HT1080 (cell line): ENCODE measurements around the gene LRRC10. TPM values are rescaled to one million over a fixed set of nuclear protein-coding genes. Genes with fewer than 3 reads are reported as not detected.
A peak's percentile ranks its signal among the peaks of the same experiment; 100 is the strongest.

Experiments used
- DNase-seq: peaks from one replicate; pipeline ENCODE4 v3.0.0-alpha.2; 2015; ENCODE audit warnings: low read depth
- polyA plus RNA-seq, 2 experiments: library from polyadenylated mRNA; depleted of rRNA; stranded (reverse); fragments of >200 nt; gene quantifications; 2 replicates each; pipeline ENCODE4 v1.2.3, GENCODE V29; 2015
- total RNA-seq: library from RNA; depleted of rRNA; stranded (reverse); fragments of >200 nt; shearing (Covaris generic); gene quantifications from 2 replicates; pipeline ENCODE4 v1.2.3, GENCODE V29; 2014; rRNA removed

The LRRC10 gene, protein sequence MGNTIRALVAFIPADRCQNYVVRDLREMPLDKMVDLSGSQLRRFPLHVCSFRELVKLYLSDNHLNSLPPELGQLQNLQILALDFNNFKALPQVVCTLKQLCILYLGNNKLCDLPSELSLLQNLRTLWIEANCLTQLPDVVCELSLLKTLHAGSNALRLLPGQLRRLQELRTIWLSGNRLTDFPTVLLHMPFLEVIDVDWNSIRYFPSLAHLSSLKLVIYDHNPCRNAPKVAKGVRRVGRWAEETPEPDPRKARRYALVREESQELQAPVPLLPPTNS
- not detected in 2 replicates for total RNA-seq
- polyA plus RNA-seq (2015; cell fraction: cytosol; rRNA removed): not detected in 2 replicates
- polyA plus RNA-seq (2015; cell fraction: nucleus; rRNA removed): not detected in 2 replicates

DNA sequence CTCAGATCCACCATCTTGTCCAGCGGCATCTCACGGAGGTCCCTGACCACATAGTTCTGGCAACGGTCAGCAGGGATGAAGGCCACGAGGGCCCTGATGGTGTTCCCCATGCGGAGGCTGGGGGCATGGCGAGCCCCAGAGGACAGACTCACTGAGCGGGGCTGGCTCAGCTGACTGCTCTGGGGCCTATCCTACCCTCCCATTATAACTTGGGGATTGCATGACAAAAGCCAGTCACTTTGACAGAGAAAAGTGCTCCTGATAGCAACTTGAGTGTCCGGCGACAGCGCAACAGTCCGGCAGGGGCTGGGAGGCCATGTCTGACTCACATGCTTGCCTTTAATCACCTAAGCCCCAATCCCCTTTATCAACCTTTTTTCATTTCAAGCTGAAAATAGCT, at the start of gene LRRC10:
LRRC10 (minus strand) TSS at position 179 of the 400 bp plus-strand sequence; CDS start at position 110, 69 bp downstream.
- DNase-seq: no peak

DNA sequence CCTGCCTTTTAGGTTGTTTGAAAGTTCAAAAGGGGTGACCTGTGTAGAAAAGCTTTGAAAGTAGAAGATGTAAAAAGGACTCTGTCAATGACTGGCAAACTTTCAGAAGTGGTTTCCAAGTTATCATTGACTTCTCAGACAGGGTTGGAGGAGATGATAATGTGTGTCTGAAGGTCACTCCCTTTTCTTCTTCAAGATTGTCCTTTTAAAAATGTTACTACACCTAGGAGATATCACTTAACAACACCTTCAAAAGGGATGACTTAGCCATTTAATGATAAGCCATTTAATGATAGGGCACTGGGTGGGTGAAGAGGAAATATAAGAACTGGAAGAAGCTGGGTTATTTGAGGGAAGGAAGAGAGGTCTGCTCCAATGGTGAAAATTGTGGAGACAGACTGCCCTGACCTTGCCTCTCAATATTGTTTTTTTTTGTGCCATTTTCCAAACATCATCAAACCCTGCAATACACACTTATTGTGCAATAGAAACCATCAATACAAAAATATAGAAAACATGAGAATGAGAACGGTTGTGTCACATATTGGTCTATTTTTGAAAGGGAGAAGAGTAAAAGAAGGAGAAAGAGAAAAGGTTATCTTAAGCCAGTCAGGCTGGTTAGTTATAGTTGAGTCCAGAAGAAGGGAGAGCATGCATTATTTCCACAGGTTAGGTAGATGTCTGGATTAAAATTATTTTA, 49.6 kb upstream of the LRRC10 start:
- DNase-seq: no peak

DNA sequence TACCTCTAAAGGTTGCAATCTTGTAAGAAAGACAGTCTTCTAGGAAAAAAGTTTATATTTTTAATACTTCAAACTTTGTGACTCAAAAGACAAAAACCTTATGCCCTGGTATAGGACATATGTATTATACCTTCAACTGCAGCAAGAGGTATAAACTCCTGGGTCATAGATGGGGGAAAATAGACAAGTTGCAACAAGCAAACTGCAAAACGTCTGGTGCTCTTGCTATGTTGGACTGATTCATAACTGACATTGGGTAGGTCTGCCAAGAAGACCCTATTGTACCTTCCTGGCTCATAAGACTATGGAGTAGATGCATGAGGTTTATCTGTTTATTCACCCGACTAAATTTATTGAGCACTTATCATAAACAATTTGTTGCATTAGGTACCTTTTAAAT, 47.5 kb upstream of the LRRC10 start:
- DNase-seq: no peak

DNA sequence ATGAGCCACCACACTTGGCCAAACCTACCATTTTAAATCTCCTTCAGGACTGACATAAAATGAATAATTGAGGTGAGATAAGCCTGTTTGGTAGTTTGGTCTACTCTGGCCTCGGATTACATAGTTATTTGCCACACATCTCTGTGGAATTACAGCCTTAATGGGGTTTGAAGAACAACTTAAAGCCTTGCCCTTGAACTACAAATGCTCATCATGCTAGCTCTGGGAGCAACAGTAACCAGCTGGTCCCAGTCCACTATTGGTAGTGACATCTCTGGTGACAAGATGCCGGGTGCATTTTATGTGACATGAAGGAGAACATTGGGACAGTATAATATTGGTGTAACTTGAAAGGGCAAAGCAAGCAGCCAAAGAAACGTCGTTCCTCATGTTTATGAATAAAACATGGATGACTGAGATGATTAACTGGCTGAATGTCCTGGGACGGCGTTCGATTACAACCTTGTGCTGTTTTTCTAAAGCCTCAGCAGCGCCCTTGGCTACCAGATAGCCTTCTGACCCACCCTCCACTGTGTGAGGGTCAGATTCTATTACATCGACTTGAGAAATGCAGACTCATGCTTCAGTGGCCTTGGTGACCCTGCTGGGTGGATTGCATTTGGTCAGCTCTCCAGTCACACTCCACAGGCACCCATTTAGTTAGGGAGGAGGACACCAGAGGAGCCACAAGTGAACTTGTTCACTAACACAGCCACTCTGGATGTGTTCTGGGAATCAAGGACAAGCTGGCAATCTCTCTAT, 46.9 kb upstream of the LRRC10 start:
- DNase-seq: no peak

DNA sequence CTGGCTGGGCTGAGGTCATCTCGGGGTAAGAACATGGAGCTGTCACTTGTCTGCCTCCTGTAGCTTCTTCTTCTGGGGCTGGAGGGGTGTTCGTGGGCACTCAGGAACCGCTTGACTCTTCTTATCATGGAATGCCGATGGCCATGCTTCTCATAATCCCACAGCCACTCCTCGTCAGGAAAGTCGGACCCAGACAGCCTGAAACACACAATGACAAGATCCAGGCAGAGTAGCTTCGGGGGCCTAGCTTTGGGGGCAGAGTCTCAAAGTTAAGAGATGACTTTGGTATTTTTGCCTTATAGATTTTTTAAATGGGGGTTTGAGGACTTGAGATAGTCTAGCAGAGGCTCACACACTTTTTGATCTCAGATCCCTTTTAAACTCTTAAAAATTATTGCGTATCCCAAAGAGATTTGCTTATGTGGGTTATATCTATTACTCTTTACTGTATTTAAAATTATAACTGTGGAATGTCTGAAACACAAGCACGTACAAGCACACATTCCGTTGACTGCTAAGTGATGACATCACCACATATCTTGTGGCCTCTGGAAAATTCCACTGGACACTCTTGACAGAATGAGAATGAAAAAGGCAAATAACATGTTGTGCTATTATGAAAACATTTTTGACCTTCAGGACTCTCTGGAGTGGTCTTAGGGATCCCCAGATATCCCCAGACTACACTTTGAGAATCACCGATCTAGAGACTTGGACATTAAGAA, 45.1 kb upstream of the LRRC10 start:
- DNase-seq: peak; percentile 40

DNA sequence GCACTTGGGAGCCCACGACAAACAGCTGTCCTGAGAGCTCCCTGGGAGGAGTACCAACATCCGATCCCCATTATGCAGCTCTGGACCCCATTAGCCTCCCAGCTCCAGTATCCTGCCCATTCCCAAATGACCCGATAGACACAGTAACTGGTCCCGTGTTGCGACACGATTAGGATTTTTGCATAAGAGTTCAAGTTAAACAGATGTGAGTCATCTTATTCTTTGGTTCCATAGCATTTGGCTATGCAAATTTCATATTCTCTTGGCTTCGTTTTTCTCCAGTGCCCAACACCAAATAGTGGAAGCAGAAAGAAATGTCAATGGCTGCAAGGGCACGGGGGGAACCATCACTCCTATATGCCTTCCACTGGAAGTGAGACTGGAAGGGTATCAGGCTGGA, 43.0 kb upstream of the LRRC10 start:
- DNase-seq: no peak

DNA sequence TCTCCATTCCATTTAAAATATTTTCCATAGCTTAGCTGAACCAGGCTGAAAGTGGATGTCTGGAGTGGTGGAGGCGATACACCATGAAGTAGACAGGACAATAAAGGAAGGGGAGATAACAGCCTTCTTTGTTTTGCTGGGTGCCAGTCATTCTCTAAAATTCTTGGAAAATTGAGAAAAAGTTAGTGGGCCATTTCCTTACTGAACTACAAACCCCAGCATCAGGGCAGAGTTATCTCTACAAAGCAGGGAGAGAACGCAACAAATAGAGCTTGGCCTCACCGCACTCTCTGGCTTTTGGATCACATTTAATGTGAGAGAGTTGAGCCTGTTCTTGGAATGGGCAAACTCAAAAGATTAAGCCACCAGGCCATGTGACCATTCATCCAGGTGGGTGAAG, 41.2 kb upstream of the LRRC10 start:
- no peak for DNase-seq

DNA sequence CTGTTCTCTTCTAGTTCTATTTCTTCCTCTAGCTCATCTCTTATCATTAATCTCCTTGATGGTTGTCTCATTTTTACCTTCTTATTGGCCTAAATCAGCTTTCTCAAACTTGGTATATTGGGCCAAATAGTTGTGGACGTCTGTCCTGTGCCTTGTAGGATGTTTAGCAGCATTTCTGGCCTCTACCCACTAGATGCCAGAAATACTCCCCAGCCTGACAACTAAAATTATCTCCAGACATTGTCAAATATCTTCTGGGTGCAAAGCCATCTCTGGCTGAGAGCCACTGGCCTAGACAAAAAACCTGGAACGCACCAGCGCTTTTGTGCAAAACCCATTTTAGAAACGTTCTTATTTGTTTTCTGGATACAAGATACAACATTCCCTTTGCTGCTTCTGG, 38.8 kb upstream of the LRRC10 start:
- DNase-seq: no peak

DNA sequence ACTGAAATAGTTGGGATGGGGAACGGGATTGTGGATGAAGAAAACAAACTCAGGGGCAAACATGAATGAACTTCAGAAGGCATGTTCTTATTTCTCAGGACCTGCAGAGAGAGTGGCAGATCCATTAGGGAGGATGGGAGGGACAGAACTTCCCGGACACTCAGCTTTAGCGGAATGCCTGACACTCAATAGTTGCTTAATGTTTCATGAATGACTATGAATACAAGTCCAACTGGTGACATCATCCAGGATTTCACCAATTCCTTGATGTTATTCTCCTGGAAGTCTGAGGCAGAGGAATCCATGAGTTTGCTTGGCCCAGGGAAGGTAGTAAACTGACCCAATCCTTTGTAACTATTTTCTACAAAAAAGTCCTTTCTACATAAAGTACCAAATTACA, 37.8 kb upstream of the LRRC10 start:
- peak; percentile 71 for DNase-seq

DNA sequence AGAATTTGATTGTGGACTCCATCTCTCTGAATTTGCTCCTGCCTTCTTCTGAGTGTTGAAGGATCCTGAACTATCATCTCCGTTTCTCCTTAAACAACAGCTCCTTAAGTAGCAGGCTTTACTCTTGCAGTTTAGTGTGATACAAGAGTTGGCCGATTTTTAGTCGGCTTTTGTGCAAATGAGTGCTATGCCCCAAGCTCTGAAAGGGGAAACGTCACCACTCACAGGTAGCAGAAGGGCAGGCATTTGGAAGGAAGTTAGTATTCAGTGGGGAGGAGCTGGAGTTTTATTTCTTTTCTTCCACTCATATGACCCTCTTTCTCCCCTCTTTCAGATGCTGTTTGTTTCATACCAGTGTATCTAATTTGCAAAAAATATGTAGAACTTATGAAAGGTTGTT, 36.5 kb upstream of the LRRC10 start:
- DNase-seq: no peak

DNA sequence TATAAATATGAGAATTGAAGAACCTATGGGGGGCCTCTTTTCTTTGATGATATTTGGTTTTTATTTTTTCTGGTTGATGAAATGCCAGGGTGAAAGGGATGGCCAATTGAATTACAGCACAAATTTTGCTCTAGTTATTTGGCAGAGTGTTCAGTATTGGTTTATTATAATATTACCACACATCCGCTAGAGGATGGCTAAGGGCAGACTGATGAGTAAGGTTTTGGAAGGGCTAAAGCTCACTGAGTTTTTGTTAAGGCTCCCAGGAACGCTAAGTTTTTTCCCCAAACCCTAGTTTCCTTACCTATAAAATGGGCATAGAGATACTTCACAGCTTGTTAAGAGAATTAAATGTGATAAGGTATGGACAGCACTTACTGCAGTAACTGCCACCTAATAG, 34.3 kb upstream of the LRRC10 start:
- no peak for DNase-seq

DNA sequence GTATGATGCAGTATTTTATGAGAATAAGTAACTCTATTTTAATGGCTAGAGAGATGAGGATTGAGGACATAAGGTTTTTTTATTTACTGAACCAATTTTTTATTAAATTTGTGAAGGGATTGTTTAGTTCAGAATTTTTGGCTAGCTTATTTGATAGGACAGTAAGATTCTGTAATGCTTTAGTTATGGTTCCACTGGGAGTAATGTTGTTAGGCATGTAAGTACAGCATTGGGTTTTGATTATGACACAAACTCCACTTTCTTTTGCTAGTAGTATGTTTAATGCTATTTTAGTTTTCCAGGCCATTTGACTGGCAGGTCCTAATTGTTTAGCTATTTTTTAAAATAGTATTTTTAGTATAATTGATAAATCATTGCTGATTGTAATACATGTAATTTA, 33.8 kb upstream of the LRRC10 start:
- no peak for DNase-seq

DNA sequence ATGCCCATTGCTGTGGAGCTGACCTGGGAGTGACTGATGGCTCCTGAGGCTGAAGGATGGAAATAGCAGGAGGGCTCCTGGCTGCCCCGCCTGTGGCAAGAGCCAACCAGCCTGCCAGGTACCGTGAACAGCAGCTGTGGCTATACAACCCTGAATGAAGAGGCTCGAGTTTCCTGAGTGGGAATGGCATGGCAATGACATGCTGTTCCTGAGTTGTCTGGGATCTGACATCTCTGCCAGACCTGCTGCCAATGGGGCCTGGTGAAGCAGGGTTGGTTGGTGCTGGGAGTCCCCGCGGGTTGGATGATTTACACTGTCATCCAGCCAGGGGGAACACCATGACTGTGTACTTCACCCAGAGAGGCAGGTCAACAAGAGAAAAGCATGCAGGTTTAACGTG, 31.8 kb upstream of the LRRC10 start:
- DNase-seq: no peak

DNA sequence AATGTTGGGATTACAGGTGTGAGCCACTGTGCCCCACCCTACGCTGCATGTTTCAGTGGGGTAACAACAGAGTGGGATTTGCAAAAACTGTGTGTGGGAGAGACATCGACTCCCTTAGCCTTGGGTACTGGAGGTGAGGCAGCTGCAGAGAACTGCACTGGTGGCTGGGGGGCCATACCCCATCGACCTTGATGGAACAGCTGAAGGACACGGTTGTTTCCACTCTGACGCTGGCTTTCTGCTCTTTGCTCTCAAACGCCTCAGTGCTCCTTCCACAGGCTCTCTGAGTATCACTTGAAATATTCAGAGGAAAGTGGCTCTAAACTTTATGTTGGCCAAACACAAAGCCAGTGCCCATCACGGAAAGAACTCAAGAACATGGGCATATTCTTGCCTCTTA, 30.8 kb upstream of the LRRC10 start:
- DNase-seq: no peak

DNA sequence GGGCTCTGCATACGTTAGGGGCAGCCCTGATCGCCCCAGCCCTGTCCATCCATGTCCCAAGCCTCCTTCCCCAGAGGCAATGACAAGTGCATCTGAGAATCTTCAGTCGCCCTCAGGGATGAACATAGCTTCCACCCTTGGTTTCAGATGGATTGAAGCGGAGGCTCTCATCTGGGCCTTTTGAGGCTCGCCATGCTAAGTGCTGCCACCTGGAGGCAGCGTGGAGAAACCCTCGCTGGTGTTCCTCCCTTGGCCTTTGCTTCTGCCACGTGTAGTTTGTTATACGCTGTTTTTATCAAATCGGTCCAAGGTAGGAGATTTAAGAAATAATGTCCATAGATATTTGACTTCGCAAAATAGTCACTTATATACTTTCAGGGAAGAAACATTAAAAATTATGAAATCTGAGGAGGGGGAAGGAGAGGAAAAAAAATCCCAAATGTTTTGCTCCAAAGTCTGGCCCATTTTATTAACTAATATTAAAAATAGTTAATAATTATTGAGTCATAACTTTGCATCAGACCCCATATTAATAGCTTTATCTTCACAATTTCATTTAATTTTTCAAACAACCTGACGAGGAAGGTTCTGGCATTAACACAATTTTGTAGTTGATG, 28.8 kb upstream of the LRRC10 start:
- DNase-seq: peak; percentile 55

DNA sequence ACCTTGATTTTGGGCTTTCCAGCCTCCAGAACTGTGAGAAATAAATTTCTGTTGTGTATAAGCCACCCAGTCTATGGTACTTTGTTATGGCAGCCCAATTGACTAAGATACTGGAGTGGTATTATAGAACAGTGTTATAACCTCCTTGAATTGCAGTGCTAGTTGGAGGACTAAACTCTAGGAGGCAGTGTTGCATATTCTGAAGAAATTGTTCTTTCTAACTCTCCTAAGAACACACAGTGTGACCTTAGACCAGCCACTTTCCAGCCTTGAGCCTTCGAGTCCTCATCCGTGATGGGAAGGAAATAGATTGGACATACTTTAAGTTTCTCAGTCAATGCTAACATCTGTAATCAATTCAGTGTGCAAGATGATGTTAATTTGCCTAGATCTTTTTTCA, 22.4 kb upstream of the LRRC10 start:
- DNase-seq: no peak

DNA sequence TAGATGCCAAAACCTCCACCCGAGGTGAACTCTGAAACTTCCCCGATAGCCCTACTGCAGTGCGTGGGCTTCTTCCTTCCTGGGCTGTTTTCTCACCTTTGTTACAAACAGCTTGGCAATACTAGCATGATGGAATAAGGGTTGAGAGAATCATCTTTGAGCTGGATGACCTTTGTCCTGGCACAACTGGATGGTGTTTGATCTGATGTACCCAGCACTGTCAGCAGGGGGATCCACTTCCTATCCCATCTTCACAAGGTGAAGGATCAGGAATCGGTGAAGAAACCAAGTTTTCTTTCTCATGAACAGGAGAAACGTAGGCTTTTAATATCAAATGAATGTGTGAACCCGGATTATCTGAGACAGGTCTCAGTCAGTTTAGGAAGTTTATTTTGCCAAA, 19.5 kb upstream of the LRRC10 start:
- DNase-seq: no peak

DNA sequence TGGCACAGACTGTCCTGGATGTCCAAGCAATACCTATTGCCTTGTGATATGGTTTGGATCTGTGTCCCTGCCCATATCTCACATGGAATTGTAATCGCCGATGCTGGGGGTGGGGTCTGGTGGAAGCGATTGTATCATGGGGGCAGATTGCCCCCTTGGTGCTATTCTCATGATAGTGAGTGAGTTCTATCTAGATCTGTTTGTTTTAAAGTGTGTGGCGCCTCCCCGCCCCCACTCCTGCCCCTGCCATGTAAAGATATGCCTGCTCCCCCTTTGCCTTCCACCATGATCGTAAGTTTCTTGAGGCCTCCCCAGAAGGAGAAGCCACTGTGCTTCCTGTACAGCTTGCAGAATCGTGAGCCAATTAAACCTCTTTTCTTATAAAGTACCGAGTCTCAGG, 16.8 kb upstream of the LRRC10 start:
- DNase-seq: no peak

DNA sequence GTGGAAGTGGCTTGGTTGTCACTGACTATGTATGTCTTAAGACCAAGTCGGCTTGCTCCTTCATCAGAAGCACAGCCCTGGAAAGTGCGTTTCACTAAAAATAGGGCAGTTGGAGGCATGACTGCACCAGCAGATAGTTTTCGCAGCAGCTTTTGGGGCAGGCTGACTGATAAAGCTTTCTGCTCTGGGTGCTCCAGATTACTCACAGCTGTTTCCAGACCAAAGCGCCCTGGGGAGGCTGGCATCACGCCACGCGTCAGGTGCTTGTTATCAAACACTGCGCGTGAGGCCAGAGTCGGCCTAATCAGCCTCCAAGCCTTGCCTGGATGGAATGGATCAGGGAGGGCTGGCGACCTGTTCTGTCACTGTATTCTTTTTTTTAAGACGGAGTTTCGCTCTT, 13.3 kb upstream of the LRRC10 start:
- DNase-seq: no peak

DNA sequence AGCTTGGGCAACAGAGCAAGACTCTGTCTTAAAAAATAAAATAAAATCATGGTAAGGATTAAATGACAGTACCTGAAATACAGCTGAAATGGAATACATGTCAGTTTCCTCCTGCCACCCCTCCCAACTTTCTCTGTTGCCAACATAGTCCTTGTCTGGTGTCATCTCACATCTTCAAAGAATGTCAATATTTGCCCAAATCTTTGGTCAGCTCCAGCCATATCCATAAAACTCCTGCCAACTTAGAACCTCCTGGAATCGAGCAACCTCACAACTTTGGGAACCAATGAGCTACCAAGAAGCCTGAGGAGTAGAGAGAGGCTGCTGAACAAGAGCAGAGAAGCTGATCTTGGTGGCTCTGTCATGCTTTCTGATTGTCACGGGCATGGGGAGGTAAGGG, 10.8 kb upstream of the LRRC10 start:
- DNase-seq: no peak

DNA sequence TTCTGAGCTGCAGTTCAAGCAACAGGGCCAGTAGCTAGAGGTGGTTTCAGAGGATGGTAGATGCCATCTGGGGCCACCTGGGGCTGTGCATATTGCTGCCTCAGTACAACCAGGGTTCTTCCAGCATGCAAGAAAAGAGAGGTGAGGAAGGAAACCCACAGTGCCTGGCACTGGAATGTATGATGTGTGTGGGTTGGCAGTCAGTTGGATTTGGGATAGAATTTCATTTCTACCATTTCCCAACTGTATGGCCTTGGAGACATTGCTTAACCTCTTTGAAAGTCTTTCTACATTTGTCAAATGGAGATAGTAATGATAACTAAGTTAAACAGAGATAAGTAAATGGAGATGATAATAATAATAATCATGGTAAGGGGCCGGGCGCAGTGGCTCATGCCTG, 10.2 kb upstream of the LRRC10 start:
- no peak for DNase-seq
